A673 (cell line): ENCODE data around the gene ST8SIA1. TPM values are rescaled to one million over a fixed set of nuclear protein-coding genes. Genes with fewer than 3 reads are reported as not detected.

Source experiments
- BruUV-seq: library from RNA; stranded (reverse); fragments of 400-500 nt; replicated peaks from 2 replicates; lab custom pipeline; 2021; lab: Mats Ljungman, UMichigan
- CTCF ChIA-PET: fragments of 300-600 bp; sonication (Branson Sonifier 250); formaldehyde crosslinking; loops from one replicate; lab custom pipeline; 2022; ENCODE audit warnings: antibody characterized with exemption; lab: Charles Lee
- POLR2A ChIA-PET: fragments of 300-600 bp; sonication (Branson Sonifier 250); formaldehyde crosslinking; loops from one replicate; lab custom pipeline; 2022; ENCODE audit warnings: antibody characterized with exemption; ENCODE audit not compliant: low non-redundant PET; lab: Charles Lee
- DNase-seq: peaks from one replicate; pipeline ENCODE4 v3.0.0-alpha.2; 2015; ENCODE audit warnings: low spot score
- H3K27ac ChIP-seq: fragments of 200-600 bp; sonication (generic); 2 replicates; pipeline ENCODE4 v1.5.1; 2016; ENCODE audit warnings: mixed run types, low read depth, mild to moderate bottlenecking, mixed read lengths, antibody characterized with exemption, low read length; ENCODE audit not compliant: poor library complexity, severe bottlenecking
- H3K27me3 ChIP-seq: fragments of 200-600 bp; sonication (generic); replicated peaks from 2 replicates; pipeline ENCODE4 v1.6.1; 2017; ENCODE audit warnings: mixed run types, low read depth, mild to moderate bottlenecking, mixed read lengths, antibody characterized with exemption, low read length; ENCODE audit not compliant: insufficient read depth, poor library complexity
- H3K36me3 ChIP-seq: fragments of 200-600 bp; sonication (generic); 2 replicates; pipeline ENCODE4 v1.6.1; 2016; ENCODE audit warnings: mixed run types, mild to moderate bottlenecking, mixed read lengths, antibody characterized with exemption, low read length; ENCODE audit not compliant: insufficient read depth, poor library complexity, severe bottlenecking
- H3K4me1 ChIP-seq: fragments of 200-600 bp; sonication (generic); 2 replicates; pipeline ENCODE4 v1.6.1; 2017; ENCODE audit warnings: mixed run types, mild to moderate bottlenecking, mixed read lengths, antibody characterized with exemption, low read length; ENCODE audit not compliant: insufficient read depth, poor library complexity, severe bottlenecking
- H3K4me3 ChIP-seq: fragments of 200-600 bp; sonication (generic); 2 replicates; pipeline ENCODE4 v1.5.1; 2016; ENCODE audit warnings: low read depth, mixed run types, mild to moderate bottlenecking, mixed read lengths, low read length; ENCODE audit not compliant: poor library complexity, severe bottlenecking
- H3K9me3 ChIP-seq: fragments of 200-600 bp; sonication (generic); 2 replicates; pipeline ENCODE4 v1.6.1; 2016; ENCODE audit warnings: mixed run types, low read depth, mild to moderate bottlenecking, mixed read lengths, antibody characterized with exemption, low read length; ENCODE audit not compliant: poor library complexity, severe bottlenecking
- EZH2 ChIP-seq: fragments of 200-600 bp; sonication (generic); IDR thresholded peaks from 2 replicates; pipeline ENCODE4 v1.6.1; 2017; ENCODE audit warnings: borderline replicate concordance, low read depth, mild to moderate bottlenecking, mixed read lengths, antibody characterized with exemption, low read length; ENCODE audit not compliant: poor library complexity, severe bottlenecking
- intact Hi-C: fragments of 100-400 bp; cut with micrococcal nuclease; formaldehyde crosslinking; loops from one replicate; pipeline ENCODE4 v1.10.0; 2022; ENCODE audit not compliant: unreplicated experiment
- total RNA-seq: library from RNA; stranded (reverse); gene quantifications from 2 replicates; pipeline ENCODE4 v1.2.3, GENCODE V29; 2021
- TF ChIP-seq, protein P1 (sequence below): fragments of 300-800, 200-600 bp; sonication (generic); conservative IDR thresholded peaks from 2 replicates; pipeline ENCODE4 v1.5.1; 2017; ENCODE audit warnings: low read depth, mild to moderate bottlenecking, antibody characterized with exemption, low read length, moderate library complexity, mixed read lengths

The ST8SIA1 gene
- total RNA-seq, 1 experiment from 2014 or later: 0.28 TPM

DNA sequence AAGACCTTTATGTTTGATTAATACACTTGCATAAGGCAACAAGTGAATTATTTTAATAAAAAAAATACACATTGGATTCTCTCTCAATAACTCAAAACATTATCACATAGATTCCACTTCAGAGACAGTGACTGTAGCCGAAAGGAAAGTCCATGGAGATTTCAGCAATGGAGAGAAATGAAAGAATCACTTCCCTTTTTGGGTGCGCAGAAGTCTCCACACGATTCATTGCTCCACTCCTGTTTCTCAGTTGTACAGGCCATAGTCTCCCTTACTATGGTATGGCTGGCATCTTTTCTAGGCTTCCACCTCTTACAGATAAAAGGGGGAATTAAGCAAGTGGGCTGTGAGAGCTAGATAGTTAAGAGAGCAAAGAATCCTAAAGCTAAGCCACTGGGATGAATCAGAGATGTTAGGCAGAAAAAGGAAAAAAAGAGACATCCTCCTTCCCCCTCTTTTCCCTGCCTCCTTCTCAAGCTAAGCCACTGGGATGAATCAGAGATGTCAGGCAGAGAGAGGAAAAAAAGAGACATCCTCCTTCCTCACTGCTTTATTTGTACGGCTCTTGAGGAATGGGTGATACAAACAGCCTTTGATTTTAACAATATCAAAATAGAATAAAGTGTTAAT, 16.3 kb downstream of the ST8SIA1 start:
- no TSS peak for BruUV-seq

DNA sequence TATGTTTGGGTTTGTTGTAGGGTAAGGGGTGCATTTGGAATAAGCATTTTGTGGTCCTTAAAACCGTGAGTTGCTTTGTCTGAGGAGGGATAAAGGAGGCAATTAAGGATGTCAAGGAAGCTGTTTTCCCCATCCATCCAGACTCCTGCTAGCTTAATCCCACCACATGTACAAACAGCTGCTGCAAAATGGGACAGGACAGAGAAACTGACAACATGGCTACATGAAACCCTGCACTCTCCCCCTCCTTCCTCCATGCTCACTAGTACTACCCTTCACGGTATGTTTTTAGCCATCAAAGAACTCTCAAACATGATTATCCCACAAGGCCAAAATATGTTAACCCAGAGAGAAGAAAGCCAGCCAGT, 20.6 kb downstream of the ST8SIA1 start:
- POLR2A ChIA-PET: no interaction called here
- TF ChIP-seq, protein P1, sequence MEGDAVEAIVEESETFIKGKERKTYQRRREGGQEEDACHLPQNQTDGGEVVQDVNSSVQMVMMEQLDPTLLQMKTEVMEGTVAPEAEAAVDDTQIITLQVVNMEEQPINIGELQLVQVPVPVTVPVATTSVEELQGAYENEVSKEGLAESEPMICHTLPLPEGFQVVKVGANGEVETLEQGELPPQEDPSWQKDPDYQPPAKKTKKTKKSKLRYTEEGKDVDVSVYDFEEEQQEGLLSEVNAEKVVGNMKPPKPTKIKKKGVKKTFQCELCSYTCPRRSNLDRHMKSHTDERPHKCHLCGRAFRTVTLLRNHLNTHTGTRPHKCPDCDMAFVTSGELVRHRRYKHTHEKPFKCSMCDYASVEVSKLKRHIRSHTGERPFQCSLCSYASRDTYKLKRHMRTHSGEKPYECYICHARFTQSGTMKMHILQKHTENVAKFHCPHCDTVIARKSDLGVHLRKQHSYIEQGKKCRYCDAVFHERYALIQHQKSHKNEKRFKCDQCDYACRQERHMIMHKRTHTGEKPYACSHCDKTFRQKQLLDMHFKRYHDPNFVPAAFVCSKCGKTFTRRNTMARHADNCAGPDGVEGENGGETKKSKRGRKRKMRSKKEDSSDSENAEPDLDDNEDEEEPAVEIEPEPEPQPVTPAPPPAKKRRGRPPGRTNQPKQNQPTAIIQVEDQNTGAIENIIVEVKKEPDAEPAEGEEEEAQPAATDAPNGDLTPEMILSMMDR: no peak
- TF ChIP-seq EZH2: no peak
- CTCF ChIA-PET: no interaction called here
- no TSS peak for BruUV-seq
- intact Hi-C loops: no loop called here
- Histone ChIP-seq H3K4me1 (no peaks in the 10 kb centered on the region), H3K36me3 (no peaks in the 10 kb centered on the region), H3K27me3 (no peaks in the 10 kb centered on the region), H3K27ac (no peak overlapping the region), H3K9me3 (no peaks in the 10 kb centered on the region), H3K4me3 (no peak overlapping the region)
- DNase-seq: no peak

More for the DNA sequence above, 16.3 kb downstream of the ST8SIA1 start:
- Histone ChIP-seq H3K4me3 (no peak overlapping the region), H3K4me1 (no peaks in the 10 kb centered on the region), H3K27me3 (no peaks in the 10 kb centered on the region), H3K36me3 (no peaks in the 10 kb centered on the region), H3K27ac (no peak overlapping the region), H3K9me3 (no peaks in the 10 kb centered on the region)
- CTCF ChIA-PET: no interaction called here
- POLR2A ChIA-PET: no interaction called here
- TF ChIP-seq, protein P1: no peak
- TF ChIP-seq EZH2: no peak
- DNase-seq: no peak
- intact Hi-C loops: no loop called here

DNA sequence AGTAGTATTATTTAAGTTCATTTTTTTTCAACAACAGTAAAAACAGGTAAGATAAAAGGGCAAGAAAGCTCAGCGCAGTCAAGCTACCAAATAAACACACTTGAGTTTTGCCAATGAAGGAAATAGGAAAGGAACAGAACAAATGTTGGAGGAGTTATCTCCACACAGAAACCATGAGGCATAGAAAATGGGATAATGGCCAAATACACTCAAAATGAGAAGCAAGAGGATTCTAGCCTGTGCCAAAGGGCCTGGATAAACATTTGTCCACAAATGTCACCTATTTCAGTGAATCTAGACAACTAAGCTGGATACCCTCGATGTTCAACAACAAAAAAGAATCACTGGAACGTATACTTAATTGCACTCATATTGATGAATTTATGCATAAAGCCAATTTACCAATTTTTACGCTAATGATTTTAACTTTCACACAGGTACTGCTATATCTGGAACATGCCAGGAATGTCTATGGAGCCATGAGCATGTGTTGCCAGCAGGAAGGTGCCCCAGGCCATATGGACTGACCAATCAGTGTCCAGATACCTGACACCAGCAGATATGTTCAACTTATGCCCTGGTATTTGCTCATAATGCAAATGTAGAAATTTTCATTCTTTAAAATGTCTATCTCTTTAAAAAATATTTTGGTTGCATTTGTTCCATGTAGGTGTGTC, 21.1 kb downstream of the ST8SIA1 start:
- no TSS peak for BruUV-seq
- Histone ChIP-seq H3K36me3 (no peaks in the 10 kb centered on the region), H3K4me3 (no peak overlapping the region), H3K27me3 (no peaks in the 10 kb centered on the region), H3K27ac (no peak overlapping the region), H3K4me1 (no peaks in the 10 kb centered on the region), H3K9me3 (no peaks in the 10 kb centered on the region)
- intact Hi-C loops: no loop called here
- TF ChIP-seq EZH2: no peak
- TF ChIP-seq, protein P1: no peak
- ChIA-PET POLR2A (no interaction called here), CTCF (no interaction called here)
- no peak for DNase-seq
